ENCODE results near the gene SPPL2C. TPM values are rescaled to one million over a fixed set of nuclear protein-coding genes. Genes with fewer than 3 reads are reported as not detected.

Gene SPPL2C
- total RNA-seq, 6 experiments from 2014 or later = not detected

DNA sequence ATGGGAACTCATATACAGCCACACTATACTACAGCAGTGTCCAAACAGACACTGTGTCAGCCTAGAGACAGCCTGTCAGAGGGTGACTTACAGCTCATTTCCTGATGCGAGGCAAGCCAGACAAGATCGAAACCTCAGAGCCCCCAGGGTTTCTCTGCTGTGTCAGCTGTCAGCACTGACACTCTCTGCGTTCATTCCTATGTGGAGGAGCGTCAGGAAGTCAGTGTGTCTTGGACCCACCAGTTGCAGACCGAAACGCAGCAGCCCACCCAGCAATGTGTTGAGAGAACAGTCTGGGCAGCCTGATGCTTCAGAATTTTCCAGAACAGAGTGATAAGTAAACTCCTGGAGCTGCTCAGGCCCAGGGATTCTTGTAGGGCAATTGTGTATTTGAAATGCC is 29.0 kb downstream of the SPPL2C start:
- no peak for DNase-seq
- ATAC-seq = peak in 1 of 4 donors; percentile 33
- TF ChIP-seq, protein P1, sequence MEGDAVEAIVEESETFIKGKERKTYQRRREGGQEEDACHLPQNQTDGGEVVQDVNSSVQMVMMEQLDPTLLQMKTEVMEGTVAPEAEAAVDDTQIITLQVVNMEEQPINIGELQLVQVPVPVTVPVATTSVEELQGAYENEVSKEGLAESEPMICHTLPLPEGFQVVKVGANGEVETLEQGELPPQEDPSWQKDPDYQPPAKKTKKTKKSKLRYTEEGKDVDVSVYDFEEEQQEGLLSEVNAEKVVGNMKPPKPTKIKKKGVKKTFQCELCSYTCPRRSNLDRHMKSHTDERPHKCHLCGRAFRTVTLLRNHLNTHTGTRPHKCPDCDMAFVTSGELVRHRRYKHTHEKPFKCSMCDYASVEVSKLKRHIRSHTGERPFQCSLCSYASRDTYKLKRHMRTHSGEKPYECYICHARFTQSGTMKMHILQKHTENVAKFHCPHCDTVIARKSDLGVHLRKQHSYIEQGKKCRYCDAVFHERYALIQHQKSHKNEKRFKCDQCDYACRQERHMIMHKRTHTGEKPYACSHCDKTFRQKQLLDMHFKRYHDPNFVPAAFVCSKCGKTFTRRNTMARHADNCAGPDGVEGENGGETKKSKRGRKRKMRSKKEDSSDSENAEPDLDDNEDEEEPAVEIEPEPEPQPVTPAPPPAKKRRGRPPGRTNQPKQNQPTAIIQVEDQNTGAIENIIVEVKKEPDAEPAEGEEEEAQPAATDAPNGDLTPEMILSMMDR (IDR thresholded peaks at IDR 0.05) = no peak
- no peak for TF ChIP-seq POLR2A (IDR thresholded peaks at IDR 0.05)
- intact Hi-C loops (cut with DNase I) = no loop called here
- WGBS (ENCODE audit: insufficient coverage, low coverage, low lambda C conversion rate, missing lambda C conversion rate) = 41% methylated on average over 5 of the region's 6 CpGs
- H3K9me3 ChIP-seq = no peaks in the 10 kb centered on the region
- no peaks in the 10 kb centered on the region for H3K27me3 ChIP-seq
- no peak overlapping the region for H3K27ac ChIP-seq
- H3K36me3 ChIP-seq = no peaks in the 10 kb centered on the region
- no peak overlapping the region for H3K4me3 ChIP-seq
- no peaks in the 10 kb centered on the region for H3K4me1 ChIP-seq

DNA sequence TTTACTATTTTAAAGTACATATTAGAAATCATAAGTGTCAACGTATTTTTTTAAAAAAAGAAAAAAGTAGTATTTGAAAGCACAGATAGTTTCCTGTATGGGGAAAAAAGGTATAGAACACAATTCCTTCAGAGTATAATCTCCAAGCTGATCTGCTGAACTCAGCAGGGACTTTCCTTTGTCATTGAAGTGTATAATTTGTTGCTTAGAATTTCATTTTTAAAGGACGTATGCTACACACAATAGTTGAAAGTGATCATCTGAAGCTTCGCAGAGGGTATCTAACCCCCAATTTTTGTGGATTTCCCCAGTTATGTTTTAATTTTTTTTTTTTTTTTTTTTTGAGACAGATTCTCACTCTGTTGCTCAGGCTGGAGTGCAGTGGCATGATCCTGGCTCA is 29.5 kb downstream of the SPPL2C start:
- ATAC-seq (no peak), DNase-seq (no peak)
- no peak overlapping the region for H3K4me3 ChIP-seq
- no peak overlapping the region for H3K27ac ChIP-seq
- intact Hi-C loops (cut with DNase I) = no loop called here
- no peaks in the 10 kb centered on the region for H3K4me1 ChIP-seq
- no peaks in the 10 kb centered on the region for H3K9me3 ChIP-seq
- no peaks in the 10 kb centered on the region for H3K27me3 ChIP-seq
- 34% methylated on average over 3 of the region's 3 CpGs for WGBS (ENCODE audit: insufficient coverage, low coverage, low lambda C conversion rate, missing lambda C conversion rate)
- TF ChIP-seq, protein P1 (IDR thresholded peaks at IDR 0.05) = no peak
- H3K36me3 ChIP-seq = no peaks in the 10 kb centered on the region

DNA sequence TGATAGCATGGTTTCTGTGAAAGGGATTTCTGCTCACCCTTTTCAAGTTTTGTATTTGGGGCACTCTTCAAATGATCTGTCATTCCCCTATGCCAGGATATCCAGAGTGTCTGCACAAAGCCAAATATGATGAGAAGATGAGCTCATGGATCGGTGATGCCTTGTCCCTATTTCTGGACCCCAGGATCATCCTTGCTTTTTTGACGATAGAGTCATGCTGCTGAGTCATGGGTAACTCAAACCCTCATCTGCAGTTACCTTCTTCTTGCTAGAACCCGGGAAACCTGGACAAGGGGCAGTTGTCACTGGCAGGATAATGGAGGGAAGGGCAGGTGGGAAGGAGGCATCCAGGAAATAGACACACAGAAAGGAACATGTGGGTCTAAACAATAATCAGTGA is 31.9 kb downstream of the SPPL2C start:
- 48% methylated on average over 3 of the region's 3 CpGs for WGBS (ENCODE audit: insufficient coverage, low coverage, low lambda C conversion rate, missing lambda C conversion rate)
- no peak for TF ChIP-seq POLR2A (IDR thresholded peaks at IDR 0.05)
- TF ChIP-seq, protein P1 (IDR thresholded peaks at IDR 0.05) = no peak
- Histone ChIP-seq H3K4me3 (no peak overlapping the region), H3K9me3 (no peaks in the 10 kb centered on the region), H3K27ac (no peak overlapping the region), H3K36me3 (no peaks in the 10 kb centered on the region), H3K27me3 (no peaks in the 10 kb centered on the region), H3K4me1 (no peaks in the 10 kb centered on the region)
- intact Hi-C loops (cut with DNase I) = no loop called here
- ATAC-seq (no peak), DNase-seq (no peak)

DNA sequence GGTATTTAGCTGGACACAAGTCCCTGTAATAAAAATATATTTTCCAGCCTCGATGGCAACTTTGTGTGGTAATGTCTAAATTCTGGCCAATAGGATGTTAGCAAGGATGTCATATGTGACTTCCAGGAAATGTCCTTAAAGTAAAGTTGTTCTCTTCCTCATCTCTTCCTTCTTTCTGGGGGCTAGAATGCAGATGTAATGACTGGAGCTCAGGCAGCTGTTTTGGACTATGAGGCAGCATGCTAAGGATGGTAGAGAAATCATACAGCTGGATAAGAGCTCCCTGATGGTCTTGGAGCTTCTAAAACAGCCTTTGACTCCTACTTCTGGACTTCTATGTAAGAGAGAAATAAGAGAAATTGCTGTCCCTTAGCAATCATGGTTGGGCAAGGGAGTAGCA is 32.8 kb downstream of the SPPL2C start:
- no peak overlapping the region for H3K27ac ChIP-seq
- no peaks in the 10 kb centered on the region for H3K4me1 ChIP-seq
- H3K36me3 ChIP-seq = no peaks in the 10 kb centered on the region
- no peak overlapping the region for H3K4me3 ChIP-seq
- no peaks in the 10 kb centered on the region for H3K9me3 ChIP-seq
- ATAC-seq (no peak), DNase-seq (no peak)
- intact Hi-C loops (cut with DNase I) = no loop called here
- TF ChIP-seq, protein P1 (IDR thresholded peaks at IDR 0.05) = no peak
- no peak for TF ChIP-seq POLR2A (IDR thresholded peaks at IDR 0.05)
- 17% methylated on average over 1 of the region's 1 CpG for WGBS (ENCODE audit: insufficient coverage, low coverage, low lambda C conversion rate, missing lambda C conversion rate)
- H3K27me3 ChIP-seq = no peaks in the 10 kb centered on the region

DNA sequence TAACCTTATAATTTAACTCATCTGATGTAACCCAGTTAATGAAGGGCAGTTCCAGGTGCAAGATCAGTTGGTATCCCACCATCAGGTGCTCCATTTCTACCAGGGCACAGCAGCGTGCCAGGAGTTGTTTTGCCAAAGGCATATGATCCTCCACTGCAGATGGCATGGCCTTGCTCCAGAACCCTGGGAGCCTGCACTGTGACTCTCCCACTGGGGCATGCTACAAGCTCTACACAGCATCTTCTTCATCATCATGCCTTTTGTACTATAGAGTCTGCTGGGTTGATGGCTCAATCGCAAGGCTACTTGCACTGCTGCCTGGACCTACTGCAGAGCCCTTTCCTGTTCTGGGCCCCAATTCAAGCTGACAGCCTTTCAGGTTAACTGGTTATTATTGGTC is 38.4 kb downstream of the SPPL2C start:
- Histone ChIP-seq H3K9me3 (no peaks in the 10 kb centered on the region), H3K4me1 (no peaks in the 10 kb centered on the region), H3K36me3 (no peaks in the 10 kb centered on the region), H3K27me3 (no peaks in the 10 kb centered on the region), H3K4me3 (no peak overlapping the region), H3K27ac (no peak overlapping the region)
- WGBS (ENCODE audit: insufficient coverage, low coverage, low lambda C conversion rate, missing lambda C conversion rate) = no CpG with 5 or more reads among the region's 2 CpGs
- TF ChIP-seq, protein P1 (IDR thresholded peaks at IDR 0.05) = no peak
- TF ChIP-seq POLR2A (IDR thresholded peaks at IDR 0.05) = no peak
- no peak for DNase-seq
- intact Hi-C loops (cut with DNase I) = no loop called here
- no peak for ATAC-seq
